T-cell (primary cell): ENCODE results near the gene RAP1GAP2. TPM values are rescaled to one million over a fixed set of nuclear protein-coding genes. Genes with fewer than 3 reads are reported as not detected.
A peak's percentile ranks its signal among the peaks of the same experiment; 100 is the strongest.

Experiments
- ATAC-seq, 4 experiments: fragments of 200-7000 bp in 3 of 4; fragments of 150-1000 bp in 1 of 4; cut with Tn5 transposase; replicated peaks in 1 of 4; 1 replicate in 3 of 4; 2 replicates in 1 of 4; pipeline ENCODE4 v1.10.0; 2021; ENCODE audit warnings: moderate library complexity in 3 of 4, mild to moderate bottlenecking in 2 of 4, moderate number of reproducible peaks in 1 of 4
- CTCF ChIA-PET, 2 donors: fragments of 300-600 bp; sonication (Branson Sonifier 250); formaldehyde crosslinking; loops; one replicate each; lab custom pipeline; 2022; ENCODE audit warnings: antibody characterized with exemption in 2 of 2; lab: Charles Lee
- POLR2A ChIA-PET, 2 donors: fragments of 300-600 bp; sonication (Branson Sonifier 250); formaldehyde crosslinking; loops; one replicate each; lab custom pipeline; 2022; ENCODE audit warnings: antibody characterized with exemption in 2 of 2; lab: Charles Lee
- DNase-seq, 35 experiments: peaks; one replicate each; pipeline versions ENCODE4 v3.0.0 to v3.0.0-alpha.2; 2013 to 2023
- H3K27ac ChIP-seq: one replicate; pipeline ENCODE4 v1.5.1; 2013; ENCODE audit warnings: low read length
- H3K27me3 ChIP-seq, 2 experiments: replicated peaks in 1 of 2; 1 replicate in 1 of 2; 2 replicates in 1 of 2; pipeline versions ENCODE4 v1.6.1 to v1.7.0; 2013; ENCODE audit warnings: low read length in 1 of 2, mixed read lengths in 1 of 2; ENCODE audit not compliant: control insufficient read depth in 2 of 2, insufficient read depth in 2 of 2; ENCODE audit errors: extremely low read depth in 1 of 2
- H3K36me3 ChIP-seq, 2 donors: 1 replicate in 1 of 2; 2 replicates in 1 of 2; pipeline versions ENCODE4 v1.6.1 to v1.7.0; 2013; ENCODE audit warnings: low read length in 1 of 2; ENCODE audit not compliant: control insufficient read depth in 2 of 2, insufficient read depth in 1 of 2; ENCODE audit errors: extremely low read depth in 1 of 2
- H3K4me1 ChIP-seq, 2 experiments: 1 replicate in 1 of 2; 2 replicates in 1 of 2; pipeline versions ENCODE4 v1.6.1 to v1.7.0; 2013; ENCODE audit warnings: low read length in 2 of 2, mixed read lengths in 1 of 2; ENCODE audit not compliant: insufficient read depth in 2 of 2, control insufficient read depth in 1 of 2; ENCODE audit errors: extremely low read depth in 1 of 2
- H3K4me3 ChIP-seq, 2 donors: 1 replicate in 1 of 2; 2 replicates in 1 of 2; pipeline versions ENCODE4 v1.5.1 to v1.7.0; 2013; ENCODE audit warnings: mild to moderate bottlenecking in 2 of 2, low read length in 1 of 2, moderate library complexity in 1 of 2; ENCODE audit not compliant: control insufficient read depth in 1 of 2; ENCODE audit errors: extremely low read depth in 1 of 2
- H3K9me3 ChIP-seq: 2 replicates; pipeline ENCODE4 v1.7.0; 2013
- H3K27ac Mint-ChIP-seq, 2 donors: one replicate each; pipeline ENCODE4 v1.8.0; 2020 to 2021; ENCODE audit warnings: mild to moderate bottlenecking in 2 of 2, mixed read lengths in 2 of 2
- H3K27me3 Mint-ChIP-seq, 2 donors: one replicate each; pipeline ENCODE4 v1.8.0; 2021 to 2022; ENCODE audit warnings: mixed read lengths in 2 of 2
- H3K36me3 Mint-ChIP-seq: one replicate; pipeline ENCODE4 v1.8.0; 2021; ENCODE audit warnings: mixed read lengths
- H3K4me1 Mint-ChIP-seq, 3 donors: one replicate each; pipeline ENCODE4 v1.8.0; 2020 to 2022; ENCODE audit warnings: mixed read lengths in 3 of 3, mild to moderate bottlenecking in 1 of 3
- H3K4me3 Mint-ChIP-seq, 3 donors: one replicate each; pipeline ENCODE4 v1.8.0; 2020 to 2022; ENCODE audit warnings: mild to moderate bottlenecking in 3 of 3, mixed read lengths in 3 of 3, moderate library complexity in 3 of 3
- H3K9me3 Mint-ChIP-seq, 3 donors: one replicate each; pipeline ENCODE4 v1.8.0; 2020 to 2022; ENCODE audit warnings: mixed read lengths in 3 of 3
- WGBS: methylation state at CpG from one replicate; pipeline ENCODE4 v1.1.5; 2013; ENCODE audit warnings: missing lambda C conversion rate; ENCODE audit not compliant: insufficient coverage; 5-methylcytosine and 5-hydroxymethylcytosine counted together
- total RNA-seq, 35 experiments: library from RNA in 6 of 35; stranded (reverse) in 6 of 35; fragments of 120-200 nt in 1 of 35; gene quantifications; one replicate each; pipeline versions ENCODE4 v1.2.1 to v1.2.4 and lab custom pipeline; 2013 to 2026

Gene RAP1GAP2
- total RNA-seq, 5 donors from 2014 or later (not counting 1 experiment from before 2014, with no cell fraction given), result 8.0 to 77.7 (median 13.3) TPM

GRCh38 chr17:3035256-3035967 lies 239.2 kb downstream of the RAP1GAP2 start:
- no peaks in the 10 kb centered on the region for H3K4me1 ChIP-seq
- H3K36me3 ChIP-seq, result peaks cover 0 to 10% of the 10 kb centered on the region in 2 donors
- Mint-ChIP-seq H3K4me3 (no peak overlapping the region), H3K27me3 (peaks cover 0 to 5% of the 10 kb centered on the region in 2 donors), H3K4me1 (peaks cover 8 to 11% (median 11%) of the 10 kb centered on the region in 3 donors), H3K27ac (no peak overlapping the region), H3K9me3 (no peaks in the 10 kb centered on the region), H3K36me3 (peaks cover 13% of the 10 kb centered on the region)
- no peaks in the 10 kb centered on the region for H3K27me3 ChIP-seq
- H3K9me3 ChIP-seq, result no peaks in the 10 kb centered on the region
- CTCF ChIA-PET, result no interaction called here
- no peak overlapping the region for H3K27ac ChIP-seq
- POLR2A ChIA-PET, result no interaction called here
- no peak overlapping the region for H3K4me3 ChIP-seq
- DNase-seq (peak in 1 of 35 experiments; percentile 5), ATAC-seq (peak in 1 of 4 experiments; percentile 13)
- 89% methylated on average over 8 of the region's 13 CpGs for WGBS

GRCh38 chr17:3035968-3036280 lies 239.7 kb downstream of the RAP1GAP2 start:
- CTCF ChIA-PET, result no interaction called here
- POLR2A ChIA-PET, result no interaction called here
- H3K4me1 ChIP-seq, result no peaks in the 10 kb centered on the region
- H3K4me3 Mint-ChIP-seq, result no peak overlapping the region
- H3K4me3 ChIP-seq, result no peak overlapping the region
- ATAC-seq, result no peak
- 97% methylated on average over 3 of the region's 7 CpGs for WGBS
- peaks cover 0 to 5% of the 10 kb centered on the region in 2 donors for H3K27me3 Mint-ChIP-seq
- H3K4me1 Mint-ChIP-seq, result peaks cover 8 to 11% (median 11%) of the 10 kb centered on the region in 3 donors
- peak in 1 of 35 experiments; percentile 2 for DNase-seq
- peaks cover 0 to 5% of the 10 kb centered on the region in 2 donors for H3K36me3 ChIP-seq
- no peak overlapping the region for H3K27ac Mint-ChIP-seq
- H3K36me3 Mint-ChIP-seq, result peaks cover 9% of the 10 kb centered on the region
- H3K9me3 ChIP-seq, result no peaks in the 10 kb centered on the region
- peaks cover 0 to 2% of the 10 kb centered on the region in 2 experiments for H3K27me3 ChIP-seq
- no peak overlapping the region for H3K27ac ChIP-seq
- H3K9me3 Mint-ChIP-seq, result no peaks in the 10 kb centered on the region

GRCh38 chr17:3036800-3037199 lies 240.6 kb downstream of the RAP1GAP2 start:
- Histone ChIP-seq H3K9me3 (no peaks in the 10 kb centered on the region), H3K4me1 (no peaks in the 10 kb centered on the region), H3K27ac (no peak overlapping the region), H3K4me3 (no peak overlapping the region), H3K27me3 (peaks cover 0 to 2% of the 10 kb centered on the region in 2 experiments), H3K36me3 (peaks cover 0 to 3% of the 10 kb centered on the region in 2 donors)
- Mint-ChIP-seq H3K36me3 (peaks cover 9% of the 10 kb centered on the region), H3K27ac (no peak overlapping the region), H3K27me3 (peaks cover 0 to 9% of the 10 kb centered on the region in 2 donors), H3K4me1 (peaks cover 8 to 11% (median 11%) of the 10 kb centered on the region in 3 donors), H3K9me3 (no peaks in the 10 kb centered on the region), H3K4me3 (no peak overlapping the region)
- ChIA-PET CTCF (no interaction called here), POLR2A (no interaction called here)
- no peak for DNase-seq
- no peak for ATAC-seq
- no CpG with 5 or more reads among the region's 6 CpGs for WGBS

GRCh38 chr17:3037259-3037658 lies 241.0 kb downstream of the RAP1GAP2 start:
- DNase-seq (no peak), ATAC-seq (no peak)
- Mint-ChIP-seq H3K4me3 (no peak overlapping the region), H3K9me3 (peaks cover 0 to 3% (median 0%) of the 10 kb centered on the region in 3 donors), H3K4me1 (peaks cover 8 to 11% (median 11%) of the 10 kb centered on the region in 3 donors), H3K27me3 (peaks cover 3 to 12% of the 10 kb centered on the region in 2 donors), H3K27ac (no peak overlapping the region), H3K36me3 (peaks cover 9% of the 10 kb centered on the region)
- ChIA-PET CTCF (no interaction called here), POLR2A (no interaction called here)
- Histone ChIP-seq H3K27ac (no peak overlapping the region), H3K4me3 (no peak overlapping the region), H3K9me3 (no peaks in the 10 kb centered on the region), H3K36me3 (peaks cover 0 to 2% of the 10 kb centered on the region in 2 donors), H3K27me3 (peaks cover 0 to 5% of the 10 kb centered on the region in 2 experiments), H3K4me1 (no peaks in the 10 kb centered on the region)
- no CpG with 5 or more reads among the region's 9 CpGs for WGBS

GRCh38 chr17:3038941-3039340 lies 242.7 kb downstream of the RAP1GAP2 start:
- WGBS, result 85% methylated on average over 4 of the region's 5 CpGs
- Mint-ChIP-seq H3K9me3 (peaks cover 0 to 16% (median 3%) of the 10 kb centered on the region in 3 donors), H3K27me3 (peaks cover 3 to 13% of the 10 kb centered on the region in 2 donors), H3K4me1 (peaks cover 8 to 11% (median 11%) of the 10 kb centered on the region in 3 donors), H3K27ac (no peak overlapping the region), H3K4me3 (no peak overlapping the region), H3K36me3 (peaks cover 7% of the 10 kb centered on the region)
- Histone ChIP-seq H3K27ac (no peak overlapping the region), H3K27me3 (peaks cover 0 to 7% of the 10 kb centered on the region in 2 experiments), H3K36me3 (no peaks in the 10 kb centered on the region), H3K9me3 (no peaks in the 10 kb centered on the region), H3K4me1 (no peaks in the 10 kb centered on the region), H3K4me3 (no peak overlapping the region)
- no peak for ATAC-seq
- DNase-seq, result no peak
- POLR2A ChIA-PET, result no interaction called here
- CTCF ChIA-PET, result no interaction called here

GRCh38 chr17:3039736-3040135 lies 243.5 kb downstream of the RAP1GAP2 start:
- Histone ChIP-seq H3K4me1 (no peaks in the 10 kb centered on the region), H3K9me3 (no peaks in the 10 kb centered on the region), H3K27ac (no peak overlapping the region), H3K36me3 (no peaks in the 10 kb centered on the region), H3K27me3 (peaks cover 0 to 10% of the 10 kb centered on the region in 2 experiments), H3K4me3 (no peak overlapping the region)
- no peak overlapping the region for H3K27ac Mint-ChIP-seq
- DNase-seq (peak in 1 of 35 experiments; percentile 18), ATAC-seq (peak in 1 of 4 experiments; percentile 77)
- H3K36me3 Mint-ChIP-seq, result peaks cover 8% of the 10 kb centered on the region
- 24% methylated on average over 3 of the region's 6 CpGs for WGBS
- POLR2A ChIA-PET, result interaction anchor here in 1 of 2 donors (0.6 to 0.7 kb wide), 2 partner anchors 799 to 1362 kb away, joined by 3 to 7 read pairs; no protein-coding TSS in a partner anchor
- CTCF ChIA-PET, result no interaction called here
- H3K4me3 Mint-ChIP-seq, result no peak overlapping the region
- H3K27me3 Mint-ChIP-seq, result peaks cover 3 to 13% of the 10 kb centered on the region in 2 donors
- peaks cover 6 to 22% (median 7%) of the 10 kb centered on the region in 3 donors for H3K9me3 Mint-ChIP-seq
- H3K4me1 Mint-ChIP-seq, result peaks cover 8 to 11% (median 11%) of the 10 kb centered on the region in 3 donors
